ENCODE measurements around the gene TATDN3.

DNA sequence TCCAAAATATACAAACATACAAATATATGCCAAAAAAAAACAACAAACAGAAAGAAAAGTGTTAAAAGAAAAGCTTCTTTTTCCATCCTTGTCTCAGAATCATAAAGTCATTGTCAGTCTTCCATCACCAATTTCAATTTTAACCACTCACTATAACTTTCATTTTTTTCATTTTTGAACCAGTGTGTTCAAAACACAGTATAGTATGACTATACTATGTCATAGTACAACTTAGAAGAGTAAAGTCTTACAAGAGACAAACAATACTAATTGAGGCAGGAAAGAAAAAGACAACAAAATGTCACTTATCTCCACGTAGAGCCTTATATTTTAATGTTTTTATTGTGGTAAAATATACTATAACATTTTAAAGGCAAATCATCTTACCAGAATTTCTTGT, 7.7 kb upstream of the TATDN3 start:
- TF ChIP-seq, protein P1, sequence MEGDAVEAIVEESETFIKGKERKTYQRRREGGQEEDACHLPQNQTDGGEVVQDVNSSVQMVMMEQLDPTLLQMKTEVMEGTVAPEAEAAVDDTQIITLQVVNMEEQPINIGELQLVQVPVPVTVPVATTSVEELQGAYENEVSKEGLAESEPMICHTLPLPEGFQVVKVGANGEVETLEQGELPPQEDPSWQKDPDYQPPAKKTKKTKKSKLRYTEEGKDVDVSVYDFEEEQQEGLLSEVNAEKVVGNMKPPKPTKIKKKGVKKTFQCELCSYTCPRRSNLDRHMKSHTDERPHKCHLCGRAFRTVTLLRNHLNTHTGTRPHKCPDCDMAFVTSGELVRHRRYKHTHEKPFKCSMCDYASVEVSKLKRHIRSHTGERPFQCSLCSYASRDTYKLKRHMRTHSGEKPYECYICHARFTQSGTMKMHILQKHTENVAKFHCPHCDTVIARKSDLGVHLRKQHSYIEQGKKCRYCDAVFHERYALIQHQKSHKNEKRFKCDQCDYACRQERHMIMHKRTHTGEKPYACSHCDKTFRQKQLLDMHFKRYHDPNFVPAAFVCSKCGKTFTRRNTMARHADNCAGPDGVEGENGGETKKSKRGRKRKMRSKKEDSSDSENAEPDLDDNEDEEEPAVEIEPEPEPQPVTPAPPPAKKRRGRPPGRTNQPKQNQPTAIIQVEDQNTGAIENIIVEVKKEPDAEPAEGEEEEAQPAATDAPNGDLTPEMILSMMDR (IDR thresholded peaks at IDR 0.05; ENCODE audit: low read depth, low read length, poor library complexity, severe bottlenecking), result no peak
- no peak for TF ChIP-seq EZH2phosphoT487 (IDR thresholded peaks at IDR 0.05; ENCODE audit: borderline replicate concordance, low read length)

Data from DOHH2 (cell line).